Activated naive CD8-positive, alpha-beta T cell treated with anti-CD3 and anti-CD28 coated beads, Interleukin-2, amount 10 ng/mL, durations not matched to agents 7 days and 5 days (primary cell): Measurements from ENCODE around the gene SNX33. TPM values are rescaled to one million over a fixed set of nuclear protein-coding genes. Genes with fewer than 3 reads are reported as not detected.
"Not testable (repeated sequence)": the region's sequence is repeated elsewhere in the genome, so short reads cannot be mapped to it uniquely, and the experiment has no call there.

Source experiments
- ATAC-seq: fragments of 150-1000 bp; cut with Tn5 transposase; one replicate; pipeline ENCODE4 v1.10.0; 2021; ENCODE audit warnings: low read depth, moderate library complexity
- POLR2A ChIA-PET: fragments of 350-600 bp; sonication (Branson Sonifier 250); formaldehyde crosslinking; loops from one replicate; lab custom pipeline; 2021; ENCODE audit warnings: antibody characterized with exemption; lab: Charles Lee
- DNase-seq: peaks from one replicate; pipeline ENCODE4 v3.0.0; 2021
- H3K27ac Mint-ChIP-seq: one replicate; pipeline ENCODE4 v1.8.0; 2022; ENCODE audit warnings: mild to moderate bottlenecking, mixed read lengths
- H3K27me3 Mint-ChIP-seq: one replicate; pipeline ENCODE4 v1.8.0; 2022; ENCODE audit warnings: mild to moderate bottlenecking, moderate library complexity, mixed read lengths
- H3K36me3 Mint-ChIP-seq: one replicate; pipeline ENCODE4 v1.8.0; 2021; ENCODE audit warnings: mild to moderate bottlenecking, mixed read lengths
- H3K4me1 Mint-ChIP-seq: one replicate; pipeline ENCODE4 v1.8.0; 2021; ENCODE audit warnings: mixed read lengths
- H3K4me3 Mint-ChIP-seq: one replicate; pipeline ENCODE4 v1.8.0; 2022; ENCODE audit warnings: mild to moderate bottlenecking, moderate library complexity, mixed read lengths
- H3K9me3 Mint-ChIP-seq: one replicate; pipeline ENCODE4 v1.8.0; 2021; ENCODE audit warnings: mixed read lengths
- total RNA-seq, 2 experiments: library from RNA; stranded (reverse); gene quantifications; one replicate each; pipeline ENCODE4 v1.2.3, GENCODE V29; 2021

SNX33 gene
- total RNA-seq, 2 experiments from 2014 or later: 2.1 to 2.6 TPM

GRCh38 chr15:75686212-75686642 is 38.5 kb downstream of the SNX33 start:
- H3K4me1 Mint-ChIP-seq, H3K27ac Mint-ChIP-seq, H3K27me3 Mint-ChIP-seq, H3K36me3 Mint-ChIP-seq, H3K4me3 Mint-ChIP-seq, H3K9me3 Mint-ChIP-seq, POLR2A ChIA-PET: not testable (repeated sequence)
- peak; percentile 87 for DNase-seq
- peak; percentile 68 for ATAC-seq

- ATAC-seq: no peak
- DNase-seq: no peak
- H3K36me3 Mint-ChIP-seq: no peaks in the 10 kb centered on the region
- peaks cover 7% of the 10 kb centered on the region for H3K27me3 Mint-ChIP-seq
- no peaks in the 10 kb centered on the region for H3K9me3 Mint-ChIP-seq
- H3K4me1 Mint-ChIP-seq: peaks cover 5% of the 10 kb centered on the region
- POLR2A ChIA-PET: no interaction called here
- H3K4me3 Mint-ChIP-seq: no peak overlapping the region
- H3K27ac Mint-ChIP-seq: no peak overlapping the region
These were observed 40.0 kb downstream of the SNX33 start for GRCh38 chr15:75687486-75688277.

- H3K4me1 Mint-ChIP-seq: peaks cover 6% of the 10 kb centered on the region
These were observed 40.5 kb downstream of the SNX33 start for GRCh38 chr15:75688278-75688557.

GRCh38 chr15:75688831-75689230 is 41.1 kb downstream of the SNX33 start:
- no peaks in the 10 kb centered on the region for H3K9me3 Mint-ChIP-seq
- no peaks in the 10 kb centered on the region for H3K36me3 Mint-ChIP-seq
- no peak for ATAC-seq
- POLR2A ChIA-PET: no interaction called here
- H3K27me3 Mint-ChIP-seq: peaks cover 7% of the 10 kb centered on the region
- H3K4me3 Mint-ChIP-seq: no peak overlapping the region
- no peak overlapping the region for H3K27ac Mint-ChIP-seq
- DNase-seq: no peak
- H3K4me1 Mint-ChIP-seq: peaks cover 6% of the 10 kb centered on the region

More at GRCh38 chr15:75688278-75688557, 40.5 kb downstream of the SNX33 start:
- no peaks in the 10 kb centered on the region for H3K36me3 Mint-ChIP-seq
- DNase-seq: no peak
- no peak for ATAC-seq
- peaks cover 7% of the 10 kb centered on the region for H3K27me3 Mint-ChIP-seq
- H3K9me3 Mint-ChIP-seq: no peaks in the 10 kb centered on the region
- POLR2A ChIA-PET: no interaction called here
- no peak overlapping the region for H3K27ac Mint-ChIP-seq
- H3K4me3 Mint-ChIP-seq: no peak overlapping the region

GRCh38 chr15:75689429-75689828 is 41.7 kb downstream of the SNX33 start:
- ATAC-seq, POLR2A ChIA-PET, H3K27ac Mint-ChIP-seq, H3K27me3 Mint-ChIP-seq, H3K4me1 Mint-ChIP-seq, H3K9me3 Mint-ChIP-seq, H3K36me3 Mint-ChIP-seq, DNase-seq, H3K4me3 Mint-ChIP-seq: not testable (repeated sequence)

GRCh38 chr15:75692311-75692710 is 44.6 kb downstream of the SNX33 start:
- H3K9me3 Mint-ChIP-seq, H3K27ac Mint-ChIP-seq, H3K27me3 Mint-ChIP-seq, DNase-seq, H3K4me3 Mint-ChIP-seq, POLR2A ChIA-PET, H3K36me3 Mint-ChIP-seq, ATAC-seq: not testable (repeated sequence)
- peaks cover 14% of the 10 kb centered on the region for H3K4me1 Mint-ChIP-seq

GRCh38 chr15:75693028-75693427 is 45.3 kb downstream of the SNX33 start:
- ATAC-seq, H3K4me3 Mint-ChIP-seq, H3K9me3 Mint-ChIP-seq, H3K27ac Mint-ChIP-seq, DNase-seq, H3K36me3 Mint-ChIP-seq, H3K27me3 Mint-ChIP-seq, POLR2A ChIA-PET: not testable (repeated sequence)
- peaks cover 14% of the 10 kb centered on the region for H3K4me1 Mint-ChIP-seq

GRCh38 chr15:75693501-75694240 is 46.0 kb downstream of the SNX33 start:
- Mint-ChIP-seq H3K27me3 (peaks cover 9% of the 10 kb centered on the region), H3K36me3 (no peaks in the 10 kb centered on the region), H3K9me3 (no peaks in the 10 kb centered on the region), H3K27ac (peak overlapping the region; percentile 24), H3K4me3 (no peak overlapping the region), H3K4me1 (peaks cover 14% of the 10 kb centered on the region)
- DNase-seq (no peak), ATAC-seq (no peak)
- POLR2A ChIA-PET: no interaction called here

- Mint-ChIP-seq H3K4me3 (no peak overlapping the region), H3K4me1 (peaks cover 18% of the 10 kb centered on the region), H3K27me3 (peaks cover 9% of the 10 kb centered on the region), H3K9me3 (no peaks in the 10 kb centered on the region), H3K36me3 (no peaks in the 10 kb centered on the region), H3K27ac (no peak overlapping the region)
- ATAC-seq (no peak), DNase-seq (no peak)
- POLR2A ChIA-PET: no interaction called here
These were observed 46.8 kb downstream of the SNX33 start for GRCh38 chr15:75694241-75695182.

- H3K36me3 Mint-ChIP-seq: no peaks in the 10 kb centered on the region
- H3K4me3 Mint-ChIP-seq: no peak overlapping the region
- H3K4me1 Mint-ChIP-seq: peaks cover 18% of the 10 kb centered on the region
- H3K27me3 Mint-ChIP-seq: peaks cover 9% of the 10 kb centered on the region
- DNase-seq (no peak), ATAC-seq (no peak)
- POLR2A ChIA-PET: no interaction called here
- H3K9me3 Mint-ChIP-seq: no peaks in the 10 kb centered on the region
- peak overlapping the region; percentile 54 for H3K27ac Mint-ChIP-seq
These were observed 47.5 kb downstream of the SNX33 start for GRCh38 chr15:75695220-75695619.

- Mint-ChIP-seq H3K36me3 (no peaks in the 10 kb centered on the region), H3K4me3 (no peak overlapping the region)
- POLR2A ChIA-PET: no interaction called here
These were observed 48.1 kb downstream of the SNX33 start for GRCh38 chr15:75695634-75696310.

GRCh38 chr15:75696311-75696720 is 48.6 kb downstream of the SNX33 start:
- POLR2A ChIA-PET: no interaction called here
- Mint-ChIP-seq H3K4me3 (no peak overlapping the region), H3K4me1 (peaks cover 18% of the 10 kb centered on the region), H3K27ac (peak overlapping the region; percentile 8), H3K9me3 (no peaks in the 10 kb centered on the region), H3K36me3 (no peaks in the 10 kb centered on the region), H3K27me3 (peaks cover 9% of the 10 kb centered on the region)
- DNase-seq: no peak
- no peak for ATAC-seq

More at GRCh38 chr15:75695634-75696310, 48.1 kb downstream of the SNX33 start:
- no peaks in the 10 kb centered on the region for H3K9me3 Mint-ChIP-seq
- H3K27ac Mint-ChIP-seq: peak overlapping the region; percentile 47
- DNase-seq (no peak), ATAC-seq (peak; percentile 25)
- H3K4me1 Mint-ChIP-seq: peaks cover 18% of the 10 kb centered on the region
- H3K27me3 Mint-ChIP-seq: peaks cover 9% of the 10 kb centered on the region

- no peaks in the 10 kb centered on the region for H3K36me3 Mint-ChIP-seq
- POLR2A ChIA-PET: no interaction called here
- DNase-seq (no peak), ATAC-seq (no peak)
- H3K27me3 Mint-ChIP-seq: peaks cover 9% of the 10 kb centered on the region
- no peaks in the 10 kb centered on the region for H3K9me3 Mint-ChIP-seq
- H3K4me3 Mint-ChIP-seq: no peak overlapping the region
- H3K4me1 Mint-ChIP-seq: peaks cover 18% of the 10 kb centered on the region
- H3K27ac Mint-ChIP-seq: no peak overlapping the region
These were observed 49.1 kb downstream of the SNX33 start for GRCh38 chr15:75696854-75697259.
